Activated naive CD4-positive, alpha-beta T cell treated with anti-CD3 and anti-CD28 coated beads, Interleukin-2, amount 10 ng/mL, durations not matched to agents 7 days and 5 days (primary cell): ENCODE measurements around the gene SLC39A13.

Experiments used
- CTCF ChIA-PET: fragments of 350-600 bp; sonication (Branson Sonifier 250); formaldehyde crosslinking; loops from one replicate; lab custom pipeline; 2021; ENCODE audit warnings: antibody characterized with exemption; lab: Charles Lee
- DNase-seq: peaks from one replicate; pipeline ENCODE4 v3.0.0-alpha.2; 2020
- H3K27ac Mint-ChIP-seq: one replicate; pipeline ENCODE4 v1.8.0; 2021; ENCODE audit warnings: mild to moderate bottlenecking, moderate library complexity, mixed read lengths
- H3K27me3 Mint-ChIP-seq: one replicate; pipeline ENCODE4 v1.8.0; 2021; ENCODE audit warnings: mild to moderate bottlenecking, mixed read lengths
- H3K36me3 Mint-ChIP-seq: one replicate; pipeline ENCODE4 v1.8.0; 2021; ENCODE audit warnings: mixed read lengths
- H3K4me1 Mint-ChIP-seq: one replicate; pipeline ENCODE4 v1.8.0; 2021; ENCODE audit warnings: mixed read lengths
- H3K4me3 Mint-ChIP-seq: one replicate; pipeline ENCODE4 v1.8.0; 2021; ENCODE audit warnings: mild to moderate bottlenecking, moderate library complexity, mixed read lengths
- H3K9me3 Mint-ChIP-seq: one replicate; pipeline ENCODE4 v1.8.0; 2021; ENCODE audit warnings: mixed read lengths

Gene SLC39A13

DNA sequence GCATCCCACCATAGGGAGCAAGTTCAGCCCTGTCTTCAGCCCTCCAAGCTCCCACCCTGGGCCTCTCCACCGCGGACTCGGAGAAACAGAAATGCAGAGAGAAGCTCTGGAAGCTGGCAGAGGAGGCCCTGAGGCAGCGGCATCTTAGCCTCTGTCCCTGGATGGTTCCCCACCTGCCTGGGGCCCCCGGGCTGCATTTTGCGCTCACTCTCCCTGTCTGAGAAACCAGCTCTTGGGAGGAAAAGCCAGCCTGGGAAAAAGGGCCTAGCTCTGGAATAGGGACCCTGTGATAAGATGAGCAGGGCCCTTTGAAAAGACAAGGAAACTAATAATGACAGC is 18.0 kb upstream of the SLC39A13 start:
- CTCF ChIA-PET: interaction anchor here (1.6 to 4.6 kb wide), 2 partner anchors 17 to 22 kb away, joined by 3 to 31 read pairs; no protein-coding TSS in a partner anchor
- H3K4me3 Mint-ChIP-seq: no peak overlapping the region
- H3K27me3 Mint-ChIP-seq: peaks cover 7% of the 10 kb centered on the region
- peaks cover 51% of the 10 kb centered on the region for H3K4me1 Mint-ChIP-seq
- no peak for DNase-seq
- no peaks in the 10 kb centered on the region for H3K9me3 Mint-ChIP-seq
- H3K36me3 Mint-ChIP-seq: no peaks in the 10 kb centered on the region
- H3K27ac Mint-ChIP-seq: no peak overlapping the region

GRCh38 chr11:47391077-47391583 is 17.3 kb upstream of the SLC39A13 start:
- DNase-seq: no peak
- Mint-ChIP-seq H3K36me3 (no peaks in the 10 kb centered on the region), H3K4me1 (peaks cover 58% of the 10 kb centered on the region), H3K27me3 (peaks cover 7% of the 10 kb centered on the region), H3K9me3 (no peaks in the 10 kb centered on the region), H3K27ac (peak overlapping the region; percentile 61), H3K4me3 (no peak overlapping the region)
- CTCF ChIA-PET: interaction anchor here (0.6 to 2.9 kb wide), 3 partner anchors 18 to 21 kb away, joined by 3 to 20 read pairs (median 3); no protein-coding TSS in a partner anchor

GRCh38 chr11:47391711-47392432 is 16.5 kb upstream of the SLC39A13 start:
- no peak for DNase-seq
- CTCF ChIA-PET: interaction anchor here (0.5 to 2.9 kb wide), 5 partner anchors 13 to 91 kb away, joined by 3 to 20 read pairs (median 3); no protein-coding TSS in a partner anchor
- Mint-ChIP-seq H3K9me3 (no peaks in the 10 kb centered on the region), H3K36me3 (no peaks in the 10 kb centered on the region), H3K4me3 (no peak overlapping the region), H3K27ac (peak overlapping the region; percentile 49), H3K27me3 (peaks cover 7% of the 10 kb centered on the region), H3K4me1 (peaks cover 59% of the 10 kb centered on the region)

GRCh38 chr11:47392546-47393162 is 15.7 kb upstream of the SLC39A13 start:
- no peak for DNase-seq
- CTCF ChIA-PET: interaction anchor here (0.5 to 2.9 kb wide), 4 partner anchors 12 to 91 kb away, joined by 3 to 20 read pairs (median 3); no protein-coding TSS in a partner anchor
- H3K36me3 Mint-ChIP-seq: no peaks in the 10 kb centered on the region
- no peaks in the 10 kb centered on the region for H3K9me3 Mint-ChIP-seq
- no peak overlapping the region for H3K27ac Mint-ChIP-seq
- H3K4me1 Mint-ChIP-seq: peaks cover 62% of the 10 kb centered on the region
- H3K4me3 Mint-ChIP-seq: no peak overlapping the region
- peaks cover 7% of the 10 kb centered on the region for H3K27me3 Mint-ChIP-seq

GRCh38 chr11:47393163-47394049 is 15.0 kb upstream of the SLC39A13 start:
- H3K27ac Mint-ChIP-seq: peak overlapping the region; percentile 94
- H3K4me1 Mint-ChIP-seq: peaks cover 64% of the 10 kb centered on the region
- H3K36me3 Mint-ChIP-seq: no peaks in the 10 kb centered on the region
- H3K4me3 Mint-ChIP-seq: no peak overlapping the region
- DNase-seq: no peak
- CTCF ChIA-PET: interaction anchor here (0.7 to 2.9 kb wide), 4 partner anchors 13 to 92 kb away, joined by 3 to 20 read pairs (median 4); no protein-coding TSS in a partner anchor
- H3K9me3 Mint-ChIP-seq: no peaks in the 10 kb centered on the region
- peaks cover 7% of the 10 kb centered on the region for H3K27me3 Mint-ChIP-seq

- Mint-ChIP-seq H3K9me3 (no peaks in the 10 kb centered on the region), H3K27ac (peak overlapping the region; percentile 94), H3K36me3 (no peaks in the 10 kb centered on the region), H3K4me3 (no peak overlapping the region), H3K27me3 (peaks cover 7% of the 10 kb centered on the region), H3K4me1 (peaks cover 58% of the 10 kb centered on the region)
- DNase-seq: no peak
- CTCF ChIA-PET: interaction anchor here (1.1 kb wide), 1 partner anchor 18 kb away, joined by 4 read pairs; no protein-coding TSS in a partner anchor
These were observed 14.4 kb upstream of the SLC39A13 start for GRCh38 chr11:47394050-47394321.

DNA sequence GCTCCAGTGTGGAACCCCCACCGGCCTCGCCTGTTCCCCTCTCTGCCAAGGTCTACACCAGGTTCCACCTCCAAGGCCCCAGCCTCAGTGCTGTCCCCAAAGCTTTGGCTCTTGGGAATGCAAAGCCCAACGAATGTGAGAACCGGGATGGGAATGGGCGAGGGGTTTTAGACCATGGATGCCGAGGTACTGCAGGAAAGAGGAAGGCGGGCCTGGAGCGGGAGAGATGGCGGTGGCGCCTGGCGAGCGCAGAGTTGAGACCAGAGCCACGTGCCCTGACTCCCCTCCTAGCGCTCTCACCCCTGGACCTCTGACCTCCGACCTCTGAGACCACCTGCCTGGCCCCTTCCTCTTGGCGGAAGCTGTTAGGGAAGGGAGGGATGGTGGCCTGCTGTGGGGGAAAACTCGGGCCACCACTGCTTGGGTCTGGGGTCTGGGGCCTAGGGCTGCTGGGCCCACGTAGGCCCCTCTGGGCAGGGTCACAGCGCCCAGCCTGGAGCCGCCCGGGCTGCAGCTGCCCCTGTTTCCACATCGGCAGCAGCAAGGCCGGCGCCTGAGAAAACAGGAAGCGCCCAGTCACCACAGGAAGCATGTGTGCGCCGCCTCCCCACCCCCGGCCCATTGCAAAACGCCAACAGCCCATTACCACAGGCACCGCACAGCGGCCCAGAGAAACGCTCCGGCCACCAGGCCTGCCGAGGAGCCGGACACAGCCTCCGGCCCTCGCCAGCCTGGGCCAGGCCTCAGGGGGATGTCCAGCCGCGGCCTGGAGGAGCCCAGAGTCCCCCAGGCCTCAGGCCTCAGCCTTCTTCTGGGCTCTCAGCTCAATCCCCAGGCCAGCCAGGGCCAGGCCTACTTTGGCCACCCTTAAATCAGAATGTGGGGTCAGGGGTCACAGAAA is 13.8 kb upstream of the SLC39A13 start:
- Mint-ChIP-seq H3K9me3 (no peaks in the 10 kb centered on the region), H3K27me3 (peaks cover 3% of the 10 kb centered on the region), H3K27ac (peak overlapping the region; percentile 94), H3K36me3 (no peaks in the 10 kb centered on the region), H3K4me3 (peak overlapping the region; percentile 35), H3K4me1 (peaks cover 56% of the 10 kb centered on the region)
- DNase-seq: peak; percentile 72
- CTCF ChIA-PET: interaction anchor here (1.0 to 1.1 kb wide), 2 partner anchors 17 to 20 kb away, joined by 4 read pairs; no protein-coding TSS in a partner anchor

DNA sequence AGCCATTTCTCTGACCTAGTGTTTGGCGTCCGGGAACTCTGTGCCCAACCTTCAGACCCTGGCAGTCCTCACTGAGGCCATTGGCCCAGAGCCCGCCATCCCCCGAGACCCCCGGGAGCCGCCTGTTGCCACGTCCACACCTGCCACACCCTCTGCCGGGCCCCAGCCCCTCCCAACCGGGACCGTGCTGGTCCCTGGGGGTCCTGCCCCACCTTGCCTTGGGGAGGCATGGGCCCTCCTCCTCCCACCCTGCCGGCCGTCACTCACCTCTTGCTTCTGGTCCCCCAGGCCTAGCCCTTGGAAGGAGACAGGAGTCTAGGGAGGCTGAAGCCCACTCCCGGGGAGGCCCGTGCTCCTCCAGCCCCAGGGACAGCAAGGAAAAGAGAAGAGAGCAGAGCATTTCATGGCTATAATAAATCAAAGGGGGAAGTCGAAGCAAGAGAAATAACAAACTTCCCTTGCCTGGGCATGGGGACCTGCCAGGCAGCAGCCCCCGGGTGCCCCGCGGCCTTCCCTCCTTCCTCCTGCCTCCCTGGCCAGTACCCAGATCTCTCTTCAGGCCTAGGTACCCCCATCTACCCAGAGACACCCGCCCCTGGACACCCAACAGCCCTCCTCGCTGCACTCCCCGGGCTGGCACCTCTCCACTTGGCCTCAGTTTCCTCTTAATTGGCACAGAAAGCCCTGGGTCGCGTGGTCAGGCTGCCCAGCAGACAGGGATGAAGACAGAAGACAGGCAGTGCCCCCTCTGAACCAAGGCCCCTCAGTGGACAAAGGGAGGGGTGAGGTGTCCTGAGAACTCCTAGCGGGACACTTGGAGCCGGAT is 13.0 kb upstream of the SLC39A13 start:
- DNase-seq: no peak
- Mint-ChIP-seq H3K4me3 (peak overlapping the region; percentile 31), H3K27me3 (no peaks in the 10 kb centered on the region), H3K36me3 (no peaks in the 10 kb centered on the region), H3K27ac (peak overlapping the region; percentile 94), H3K4me1 (peaks cover 53% of the 10 kb centered on the region), H3K9me3 (no peaks in the 10 kb centered on the region)
- CTCF ChIA-PET: interaction anchor here (1.0 kb wide), 1 partner anchor 21 kb away, joined by 4 read pairs; no protein-coding TSS in a partner anchor

GRCh38 chr11:47396049-47396320 is 12.4 kb upstream of the SLC39A13 start:
- DNase-seq: no peak
- Mint-ChIP-seq H3K27me3 (no peaks in the 10 kb centered on the region), H3K4me1 (peaks cover 59% of the 10 kb centered on the region), H3K9me3 (no peaks in the 10 kb centered on the region), H3K27ac (peak overlapping the region; percentile 94), H3K4me3 (no peak overlapping the region), H3K36me3 (no peaks in the 10 kb centered on the region)
- CTCF ChIA-PET: interaction anchor here (0.5 kb wide), 1 partner anchor 130 kb away, joined by 3 read pairs; no protein-coding TSS in a partner anchor

DNA sequence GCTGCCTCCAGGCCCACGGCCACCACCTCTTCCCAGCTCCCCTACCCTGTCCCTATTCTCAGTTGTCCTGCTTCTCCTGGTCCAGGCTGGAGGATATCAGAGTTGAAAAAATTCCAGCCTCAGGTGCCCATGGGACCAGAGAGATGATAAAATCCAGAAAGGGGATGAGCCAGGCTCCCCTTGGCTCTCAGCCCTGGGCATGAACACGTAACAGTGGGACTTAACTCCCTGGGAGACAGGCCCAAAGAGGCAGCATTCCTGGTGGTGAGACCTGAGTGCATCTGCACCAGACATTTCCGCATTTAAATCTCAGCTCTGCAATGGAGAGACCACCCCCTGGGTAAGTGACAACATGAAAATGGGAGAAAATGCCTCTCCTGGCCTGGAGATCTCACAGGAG is 10.4 kb upstream of the SLC39A13 start:
- Mint-ChIP-seq H3K4me3 (no peak overlapping the region), H3K27ac (no peak overlapping the region)
- CTCF ChIA-PET: interaction anchor here (1.9 to 2.4 kb wide), 2 partner anchors 14 to 24 kb away, joined by 7 to 11 read pairs; no protein-coding TSS in a partner anchor

DNA sequence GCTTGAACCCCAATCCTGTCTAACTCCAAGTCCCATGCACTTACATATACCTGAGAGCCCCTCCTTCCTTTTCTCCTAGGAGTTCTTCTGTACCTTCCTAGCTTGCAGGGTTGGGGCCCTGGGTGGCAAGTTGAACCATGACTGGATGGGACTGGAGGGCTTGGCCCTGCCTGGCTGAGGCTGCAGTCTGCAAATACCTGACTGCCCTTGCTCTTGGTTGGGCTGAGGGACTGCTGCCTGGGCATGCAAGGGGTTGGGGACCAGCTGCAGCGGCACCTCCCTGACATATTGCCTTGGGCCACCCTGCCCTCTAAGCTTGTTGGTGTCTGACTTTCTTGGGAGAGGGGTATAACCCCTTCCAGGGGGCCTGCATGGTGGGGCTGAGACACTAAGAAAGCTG is 9.8 kb upstream of the SLC39A13 start:
- H3K4me1 Mint-ChIP-seq: peaks cover 49% of the 10 kb centered on the region
- no peak overlapping the region for H3K4me3 Mint-ChIP-seq

More for the DNA sequence above, 10.4 kb upstream of the SLC39A13 start:
- Mint-ChIP-seq H3K4me1 (peaks cover 53% of the 10 kb centered on the region), H3K9me3 (no peaks in the 10 kb centered on the region), H3K27me3 (peaks cover under 1% of the 10 kb centered on the region), H3K36me3 (no peaks in the 10 kb centered on the region)
- DNase-seq: no peak

More for the DNA sequence above, 9.8 kb upstream of the SLC39A13 start:
- Mint-ChIP-seq H3K27ac (no peak overlapping the region), H3K27me3 (peaks cover 6% of the 10 kb centered on the region), H3K36me3 (no peaks in the 10 kb centered on the region), H3K9me3 (no peaks in the 10 kb centered on the region)
- no peak for DNase-seq
- CTCF ChIA-PET: interaction anchor here (1.9 to 2.4 kb wide), 2 partner anchors 14 to 25 kb away, joined by 7 to 11 read pairs; no protein-coding TSS in a partner anchor
